ENCODE data around the gene HS6ST1.

DNA sequence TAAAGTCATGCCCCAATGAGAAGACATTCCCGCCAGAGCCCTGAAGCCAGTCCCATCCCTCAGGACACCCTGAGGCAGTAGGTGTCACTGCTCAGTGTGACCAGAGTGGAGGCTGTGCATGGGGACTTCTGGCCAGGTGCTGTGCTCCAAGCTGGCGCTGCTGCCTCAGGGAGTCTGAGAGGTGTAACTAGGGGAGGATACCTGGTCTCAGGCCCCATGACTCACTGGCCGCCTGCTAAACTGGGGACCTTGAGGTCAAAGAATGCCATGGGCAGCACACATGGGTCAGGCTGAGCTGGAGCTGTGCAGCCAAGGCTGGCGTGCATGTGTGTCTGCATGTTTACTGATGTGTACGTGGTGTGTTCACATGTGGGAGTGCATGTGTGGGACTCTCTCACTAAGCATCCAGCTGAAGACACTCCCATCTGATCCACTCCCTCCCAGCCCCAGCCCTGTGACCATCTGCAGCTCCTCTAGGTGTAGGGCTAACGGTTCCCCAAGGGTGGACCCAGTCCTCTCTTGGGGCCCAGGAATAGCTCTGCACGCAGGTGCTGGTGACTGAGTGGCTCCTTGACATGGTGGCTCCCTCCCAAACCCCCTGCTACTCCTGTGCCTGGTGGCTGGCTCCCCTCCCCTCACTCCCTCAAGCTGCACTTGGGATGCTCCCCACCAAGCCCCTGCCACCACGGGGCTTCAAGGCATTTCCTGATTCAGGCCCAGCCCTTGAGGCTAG, 16.5 kb downstream of the HS6ST1 start:
- TF ChIP-seq EP300 (IDR thresholded peaks at IDR 0.05; ENCODE audit: low read depth) = no peak
- no peak for TF ChIP-seq CTCF (IDR thresholded peaks at IDR 0.05)
- no peak for TF ChIP-seq POLR2A (IDR thresholded peaks at IDR 0.05)
- TF ChIP-seq POLR2AphosphoS5 (IDR thresholded peaks at IDR 0.05) = no peak
